ENCODE data around the gene IGFBP4.

- TF ChIP-seq EZH2 (IDR thresholded peaks at IDR 0.05; ENCODE audit: borderline replicate concordance), result no peak
- no peak for TF ChIP-seq CTCF (IDR thresholded peaks at IDR 0.05; ENCODE audit: poor library complexity)
- no peak for TF ChIP-seq EZH2phosphoT487 (IDR thresholded peaks at IDR 0.05; ENCODE audit: low read depth, severe bottlenecking, unreplicated experiment)
These were observed 63.5 kb downstream of the IGFBP4 start for GRCh38 chr17:40506786-40507185.

Data from hepatocyte (in vitro differentiated cells).